Natural killer cell treated with Interleukin-12 subunit alpha and Interleukin-12 subunit beta and Interleukin-15 and Interleukin-18, amount 100 ng/mL, for 72 hours (primary cell): ENCODE data around the gene NR4A3. TPM values are rescaled to one million over a fixed set of nuclear protein-coding genes. Genes with fewer than 3 reads are reported as not detected.

Source experiments
- ATAC-seq, 2 donors: fragments of 150-1000 bp; cut with Tn5 transposase in 1 of 2; sonication (Bioruptor Pico), chemical (Tn5 transposase) in 1 of 2; 2 replicates each; pipeline ENCODE4 v1.10.0; 2021
- DNase-seq: peaks from one replicate; pipeline ENCODE4 v3.0.0; 2022; ENCODE audit warnings: low spot score
- H3K27ac Mint-ChIP-seq, 2 donors: 1 replicate in 1 of 2; 2 replicates in 1 of 2; pipeline ENCODE4 v1.8.0; 2022; ENCODE audit warnings: mixed read lengths in 2 of 2, mild to moderate bottlenecking in 1 of 2, moderate library complexity in 1 of 2
- H3K27me3 Mint-ChIP-seq, 2 donors: 1 replicate in 1 of 2; 2 replicates in 1 of 2; pipeline ENCODE4 v1.8.0; 2022; ENCODE audit warnings: mixed read lengths in 2 of 2
- H3K36me3 Mint-ChIP-seq: one replicate; pipeline ENCODE4 v1.8.0; 2022; ENCODE audit warnings: mixed read lengths
- H3K4me1 Mint-ChIP-seq, 2 donors: 1 replicate in 1 of 2; 2 replicates in 1 of 2; pipeline ENCODE4 v1.8.0; 2022; ENCODE audit warnings: low read depth in 2 of 2, mixed read lengths in 2 of 2, mild to moderate bottlenecking in 1 of 2
- H3K4me3 Mint-ChIP-seq: one replicate; pipeline ENCODE4 v1.8.0; 2022; ENCODE audit warnings: mixed read lengths
- H3K9me3 Mint-ChIP-seq: 2 replicates; pipeline ENCODE4 v1.8.0; 2022; ENCODE audit warnings: mixed read lengths
- total RNA-seq, 2 donors: library from RNA; stranded (reverse); gene quantifications; one replicate each; pipeline ENCODE4 v1.2.3, GENCODE V29; 2022

NR4A3 gene
- total RNA-seq, 2 donors from 2014 or later = 1.3 to 2.4 TPM

GRCh38 chr9:99858087-99858486 is 36.4 kb downstream of the NR4A3 start:
- Mint-ChIP-seq H3K9me3 (no peaks in the 10 kb centered on the region), H3K27ac (no peak overlapping the region), H3K4me3 (no peak overlapping the region), H3K4me1 (peaks cover 3 to 9% of the 10 kb centered on the region in 2 donors), H3K36me3 (no peaks in the 10 kb centered on the region), H3K27me3 (no peaks in the 10 kb centered on the region)
- DNase-seq (no peak), ATAC-seq (no peak)

GRCh38 chr9:99859243-99859980 is 37.7 kb downstream of the NR4A3 start:
- ATAC-seq = no peak
- no peak overlapping the region for H3K27ac Mint-ChIP-seq
- peaks cover 3 to 9% of the 10 kb centered on the region in 2 donors for H3K4me1 Mint-ChIP-seq
- no peaks in the 10 kb centered on the region for H3K36me3 Mint-ChIP-seq
- no peak overlapping the region for H3K4me3 Mint-ChIP-seq
- no peaks in the 10 kb centered on the region for H3K9me3 Mint-ChIP-seq
- no peak for DNase-seq
- H3K27me3 Mint-ChIP-seq = no peaks in the 10 kb centered on the region

GRCh38 chr9:99860266-99860665 is 38.6 kb downstream of the NR4A3 start:
- Mint-ChIP-seq H3K9me3 (no peaks in the 10 kb centered on the region), H3K4me1 (peaks cover 3 to 6% of the 10 kb centered on the region in 2 donors), H3K27ac (no peak overlapping the region), H3K27me3 (no peaks in the 10 kb centered on the region), H3K36me3 (no peaks in the 10 kb centered on the region), H3K4me3 (no peak overlapping the region)
- ATAC-seq (no peak), DNase-seq (no peak)

- H3K4me3 Mint-ChIP-seq = no peak overlapping the region
- no peak overlapping the region for H3K27ac Mint-ChIP-seq
- no peak for ATAC-seq
- peaks cover 12 to 22% of the 10 kb centered on the region in 2 donors for H3K4me1 Mint-ChIP-seq
- no peaks in the 10 kb centered on the region for H3K36me3 Mint-ChIP-seq
- no peaks in the 10 kb centered on the region for H3K27me3 Mint-ChIP-seq
- no peak for DNase-seq
- H3K9me3 Mint-ChIP-seq = no peaks in the 10 kb centered on the region
These were observed 42.3 kb downstream of the NR4A3 start for GRCh38 chr9:99863955-99864354.

- Mint-ChIP-seq H3K9me3 (no peaks in the 10 kb centered on the region), H3K27me3 (no peaks in the 10 kb centered on the region), H3K4me1 (peaks cover 13 to 26% of the 10 kb centered on the region in 2 donors), H3K36me3 (no peaks in the 10 kb centered on the region), H3K27ac (no peak overlapping the region), H3K4me3 (no peak overlapping the region)
- DNase-seq (no peak), ATAC-seq (no peak)
These were observed 44.7 kb downstream of the NR4A3 start for GRCh38 chr9:99866398-99866797.

DNA sequence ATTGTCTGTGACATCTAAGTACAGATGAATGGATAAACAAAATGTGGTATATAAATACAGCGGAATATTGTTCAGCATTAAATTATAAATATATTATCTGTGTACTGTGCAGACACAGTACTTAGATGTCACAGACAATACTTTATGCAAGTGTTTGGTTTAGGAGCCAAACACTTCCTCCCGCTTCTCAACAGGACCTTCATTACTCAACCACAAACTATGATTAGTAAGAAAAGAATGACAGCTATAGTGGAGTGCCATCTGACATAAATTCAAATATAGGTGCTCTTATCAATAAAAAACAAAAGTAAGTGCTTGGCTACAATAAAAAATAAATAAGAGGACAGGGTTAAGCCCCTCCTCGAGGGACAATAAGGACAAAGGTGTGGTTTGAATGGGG is 45.9 kb downstream of the NR4A3 start:
- Mint-ChIP-seq H3K4me1 (peaks cover 13 to 26% of the 10 kb centered on the region in 2 donors), H3K27ac (peak overlapping the region in 1 of 2 donors; percentile 22), H3K36me3 (no peaks in the 10 kb centered on the region), H3K9me3 (no peaks in the 10 kb centered on the region), H3K4me3 (peak overlapping the region; percentile 33), H3K27me3 (no peaks in the 10 kb centered on the region)
- ATAC-seq (peak in 1 of 2 donors; percentile 76), DNase-seq (no peak)

DNA sequence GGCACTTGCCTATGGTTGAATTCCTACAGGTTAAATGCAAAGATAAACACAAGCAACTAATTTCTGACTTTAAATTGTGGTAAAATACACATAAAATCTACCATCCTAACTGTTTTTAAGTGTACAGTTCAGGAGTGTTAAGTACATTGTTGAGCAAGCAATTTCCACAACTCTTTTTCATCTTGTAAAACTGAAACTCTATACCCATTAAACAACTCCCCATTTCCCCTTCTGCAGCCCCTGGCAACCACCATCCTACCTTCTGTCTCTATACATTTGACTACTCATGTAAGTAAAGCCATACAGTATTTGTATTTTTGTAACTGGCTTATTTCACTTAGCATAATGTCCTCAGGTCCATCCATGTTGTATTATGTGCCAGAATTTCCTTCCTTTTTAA is 46.3 kb downstream of the NR4A3 start:
- no peaks in the 10 kb centered on the region for H3K36me3 Mint-ChIP-seq
- peak in 1 of 2 donors; percentile 84 for ATAC-seq
- H3K27ac Mint-ChIP-seq = peak overlapping the region in 1 of 2 donors; percentile 22
- peaks cover 13 to 26% of the 10 kb centered on the region in 2 donors for H3K4me1 Mint-ChIP-seq
- no peak for DNase-seq
- no peaks in the 10 kb centered on the region for H3K27me3 Mint-ChIP-seq
- peak overlapping the region; percentile 33 for H3K4me3 Mint-ChIP-seq
- H3K9me3 Mint-ChIP-seq = no peaks in the 10 kb centered on the region

DNA sequence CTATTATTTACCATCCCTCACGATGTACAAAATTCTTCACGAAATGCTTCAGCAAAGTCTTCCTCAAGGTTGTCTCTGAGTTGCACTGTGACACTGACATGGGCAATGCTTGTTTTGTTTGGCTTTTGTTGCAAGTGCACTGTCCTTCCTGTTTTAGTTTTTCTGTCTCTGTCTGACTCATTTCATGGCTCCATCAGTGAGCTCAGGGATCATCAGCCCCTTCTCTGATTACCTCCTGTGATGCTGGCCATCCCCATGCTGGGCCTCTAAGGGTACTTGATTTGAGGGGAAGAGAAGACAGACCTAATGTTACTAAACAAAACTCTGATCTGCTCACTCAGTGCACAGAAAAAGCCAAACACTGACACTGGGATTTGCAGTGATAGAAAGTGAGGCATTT is 47.2 kb downstream of the NR4A3 start:
- H3K4me3 Mint-ChIP-seq = peak overlapping the region; percentile 33
- peak; percentile 53 to 71 for ATAC-seq
- peaks cover 13 to 26% of the 10 kb centered on the region in 2 donors for H3K4me1 Mint-ChIP-seq
- DNase-seq = no peak
- H3K27me3 Mint-ChIP-seq = peaks cover 0 to 1% of the 10 kb centered on the region in 2 donors
- no peaks in the 10 kb centered on the region for H3K36me3 Mint-ChIP-seq
- peak overlapping the region in 1 of 2 donors; percentile 21 for H3K27ac Mint-ChIP-seq
- H3K9me3 Mint-ChIP-seq = no peaks in the 10 kb centered on the region

DNA sequence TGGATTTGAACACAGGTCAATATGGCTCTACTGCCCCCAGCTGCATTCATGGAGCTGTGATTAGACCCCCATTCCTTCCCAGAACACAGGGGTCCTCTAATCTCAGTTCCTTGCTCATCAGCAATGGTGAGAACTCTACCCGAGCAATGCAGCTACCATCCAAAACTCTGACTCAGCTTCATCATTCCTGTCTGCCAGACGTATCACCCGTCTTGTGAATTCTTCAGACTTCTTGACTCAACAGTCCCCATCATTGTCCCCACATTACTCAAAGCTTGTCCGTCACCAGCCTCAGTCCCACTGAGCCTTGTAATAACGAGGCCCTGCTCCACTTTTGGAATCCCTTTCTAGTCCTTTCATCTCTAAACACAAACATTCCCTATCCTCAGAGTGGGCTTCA is 48.4 kb downstream of the NR4A3 start:
- Mint-ChIP-seq H3K36me3 (no peaks in the 10 kb centered on the region), H3K4me3 (no peak overlapping the region), H3K4me1 (peaks cover 13 to 26% of the 10 kb centered on the region in 2 donors), H3K27ac (no peak overlapping the region), H3K9me3 (no peaks in the 10 kb centered on the region), H3K27me3 (peaks cover 2 to 6% of the 10 kb centered on the region in 2 donors)
- ATAC-seq (no peak), DNase-seq (no peak)

DNA sequence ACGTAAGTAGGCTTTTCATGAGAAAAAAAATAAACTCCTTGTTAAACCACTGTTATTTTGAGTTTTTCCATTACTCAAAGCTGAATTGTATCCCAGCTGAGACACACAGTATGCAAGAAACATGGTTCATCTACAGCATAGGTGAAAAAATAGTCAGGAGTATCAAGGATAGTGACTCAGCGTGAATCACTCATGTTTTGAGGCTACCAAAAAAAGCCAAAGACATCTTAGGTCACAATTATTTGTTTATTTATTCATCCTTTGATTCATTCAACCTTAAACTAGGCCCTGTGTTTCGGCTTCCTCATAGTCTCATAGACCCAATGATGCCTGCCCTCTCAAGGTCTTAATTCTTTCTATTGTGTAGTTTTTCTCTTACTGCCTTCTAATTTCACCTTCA is 51.8 kb downstream of the NR4A3 start:
- ATAC-seq (no peak), DNase-seq (no peak)
- H3K4me3 Mint-ChIP-seq = no peak overlapping the region
- H3K4me1 Mint-ChIP-seq = peaks cover 5 to 8% of the 10 kb centered on the region in 2 donors
- H3K27ac Mint-ChIP-seq = no peak overlapping the region
- H3K9me3 Mint-ChIP-seq = no peaks in the 10 kb centered on the region
- peaks cover 12 to 15% of the 10 kb centered on the region in 2 donors for H3K27me3 Mint-ChIP-seq
- no peaks in the 10 kb centered on the region for H3K36me3 Mint-ChIP-seq

GRCh38 chr9:99873943-99874584 is 52.4 kb downstream of the NR4A3 start:
- peaks cover under 1 to 3% of the 10 kb centered on the region in 2 donors for H3K4me1 Mint-ChIP-seq
- no peak overlapping the region for H3K4me3 Mint-ChIP-seq
- ATAC-seq = no peak
- H3K27ac Mint-ChIP-seq = no peak overlapping the region
- no peak for DNase-seq
- no peaks in the 10 kb centered on the region for H3K36me3 Mint-ChIP-seq
- peaks cover 12 to 15% of the 10 kb centered on the region in 2 donors for H3K27me3 Mint-ChIP-seq
- no peaks in the 10 kb centered on the region for H3K9me3 Mint-ChIP-seq

- no peaks in the 10 kb centered on the region for H3K9me3 Mint-ChIP-seq
- H3K36me3 Mint-ChIP-seq = no peaks in the 10 kb centered on the region
- H3K4me3 Mint-ChIP-seq = no peak overlapping the region
- peaks cover 15% of the 10 kb centered on the region in 2 donors for H3K27me3 Mint-ChIP-seq
- H3K4me1 Mint-ChIP-seq = no peaks in the 10 kb centered on the region
- ATAC-seq (no peak), DNase-seq (no peak)
- H3K27ac Mint-ChIP-seq = no peak overlapping the region
These were observed 54.5 kb downstream of the NR4A3 start for GRCh38 chr9:99876190-99876589.

GRCh38 chr9:99878651-99879050 is 57.0 kb downstream of the NR4A3 start:
- Mint-ChIP-seq H3K9me3 (no peaks in the 10 kb centered on the region), H3K27me3 (peaks cover 15% of the 10 kb centered on the region in 2 donors), H3K4me3 (no peak overlapping the region), H3K27ac (no peak overlapping the region), H3K4me1 (no peaks in the 10 kb centered on the region), H3K36me3 (no peaks in the 10 kb centered on the region)
- ATAC-seq = no peak
- DNase-seq = no peak

GRCh38 chr9:99881769-99882168 is 60.1 kb downstream of the NR4A3 start:
- Mint-ChIP-seq H3K4me3 (no peak overlapping the region), H3K36me3 (no peaks in the 10 kb centered on the region), H3K4me1 (no peaks in the 10 kb centered on the region), H3K27me3 (peaks cover 0 to 3% of the 10 kb centered on the region in 2 donors), H3K27ac (no peak overlapping the region), H3K9me3 (no peaks in the 10 kb centered on the region)
- DNase-seq = no peak
- ATAC-seq = no peak
